HL-60/S4 (cell line): ENCODE results near the gene SRPK3.
"Not testable (repeated sequence)": the region's sequence is repeated elsewhere in the genome, so short reads cannot be mapped to it uniquely, and the experiment has no call there.

Experiments used
- in situ Hi-C: fragments of 300-500 bp; cut with MboI; formaldehyde crosslinking; loops from 2 replicates; pipeline ENCODE4 v1.14.3; 2022; ENCODE audit warnings: low sequenced_read_pairs

Gene SRPK3

GRCh38 chrX:153802513-153803045, 21.7 kb downstream of the SRPK3 start:
- in situ Hi-C loops, result no loop called here

GRCh38 chrX:153803211-153804099, 22.6 kb downstream of the SRPK3 start:
- in situ Hi-C loops, result no loop called here

DNA sequence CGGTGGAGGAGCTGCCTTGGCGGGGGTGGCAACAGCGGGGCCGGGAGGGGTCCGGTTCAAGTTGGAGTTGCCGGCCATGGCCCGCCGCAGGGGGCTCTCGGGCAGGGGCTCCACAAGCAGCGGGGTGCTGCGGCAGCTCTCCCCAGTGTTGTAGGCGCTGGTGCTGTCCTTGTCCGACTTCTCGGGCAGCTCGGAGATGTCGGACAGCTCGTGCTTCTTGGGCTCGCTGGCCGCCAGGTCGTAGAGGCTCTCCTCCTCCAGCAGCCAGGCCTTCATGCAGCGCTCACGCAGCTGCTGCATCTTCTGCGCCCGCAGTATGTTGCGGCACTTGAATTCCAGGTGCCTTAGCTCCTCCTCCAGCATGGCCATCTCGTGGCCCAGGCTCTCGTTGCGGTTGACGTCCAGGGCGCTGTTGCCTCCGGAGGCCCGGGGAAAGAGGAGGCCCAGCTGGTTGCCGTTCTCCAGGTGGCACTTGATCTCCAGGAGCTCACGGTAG, 23.3 kb downstream of the SRPK3 start:
- in situ Hi-C loops, result no loop called here

- in situ Hi-C loops, result no loop called here
These were observed 23.8 kb downstream of the SRPK3 start for GRCh38 chrX:153804621-153805020.

GRCh38 chrX:153805436-153805835, 24.6 kb downstream of the SRPK3 start:
- in situ Hi-C loops, result no loop called here

- in situ Hi-C loops, result no loop called here
These were observed 26.2 kb downstream of the SRPK3 start for GRCh38 chrX:153806999-153807575.

- in situ Hi-C loops, result no loop called here
These were observed 27.1 kb downstream of the SRPK3 start for GRCh38 chrX:153807976-153808375.

DNA sequence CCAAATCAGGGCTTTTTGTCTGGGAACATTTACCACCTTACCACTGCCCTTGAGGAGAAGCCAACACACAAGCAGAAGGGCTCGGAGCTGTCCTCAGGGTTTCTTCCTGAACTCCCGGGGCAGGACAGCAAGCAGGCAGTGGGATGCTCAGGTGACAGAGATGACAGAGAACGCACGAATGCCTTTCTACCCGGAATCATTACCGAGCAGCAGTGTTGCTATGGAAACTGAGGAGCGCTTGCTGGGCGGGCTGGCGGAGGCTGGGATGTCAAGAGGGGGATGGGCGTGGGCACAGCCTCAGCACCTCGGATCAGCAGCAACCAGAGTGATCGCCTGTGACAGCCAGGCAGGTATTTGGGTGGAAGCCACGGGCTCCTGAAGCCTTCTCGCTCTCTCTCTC, 31.4 kb downstream of the SRPK3 start:
- in situ Hi-C loops, result no loop called here

DNA sequence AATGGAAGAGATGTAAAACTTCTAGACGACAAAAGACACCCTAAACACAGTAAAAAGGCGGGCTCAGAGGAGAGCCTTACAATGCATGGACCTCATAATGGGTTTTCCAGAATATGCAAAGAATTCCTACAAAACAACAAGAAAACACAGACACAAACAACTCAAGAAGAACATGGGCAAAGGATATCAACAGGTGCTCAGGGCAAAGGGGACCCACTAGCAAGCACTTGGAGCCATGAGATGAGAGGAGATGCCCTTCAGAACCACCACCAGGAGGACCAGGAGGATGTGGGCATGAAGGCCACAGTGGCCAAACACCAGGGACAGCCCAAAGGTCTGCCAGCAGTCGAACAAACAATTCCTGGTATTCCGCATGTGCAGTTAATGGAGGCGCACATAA, 32.3 kb downstream of the SRPK3 start:
- in situ Hi-C loops, result no loop called here

DNA sequence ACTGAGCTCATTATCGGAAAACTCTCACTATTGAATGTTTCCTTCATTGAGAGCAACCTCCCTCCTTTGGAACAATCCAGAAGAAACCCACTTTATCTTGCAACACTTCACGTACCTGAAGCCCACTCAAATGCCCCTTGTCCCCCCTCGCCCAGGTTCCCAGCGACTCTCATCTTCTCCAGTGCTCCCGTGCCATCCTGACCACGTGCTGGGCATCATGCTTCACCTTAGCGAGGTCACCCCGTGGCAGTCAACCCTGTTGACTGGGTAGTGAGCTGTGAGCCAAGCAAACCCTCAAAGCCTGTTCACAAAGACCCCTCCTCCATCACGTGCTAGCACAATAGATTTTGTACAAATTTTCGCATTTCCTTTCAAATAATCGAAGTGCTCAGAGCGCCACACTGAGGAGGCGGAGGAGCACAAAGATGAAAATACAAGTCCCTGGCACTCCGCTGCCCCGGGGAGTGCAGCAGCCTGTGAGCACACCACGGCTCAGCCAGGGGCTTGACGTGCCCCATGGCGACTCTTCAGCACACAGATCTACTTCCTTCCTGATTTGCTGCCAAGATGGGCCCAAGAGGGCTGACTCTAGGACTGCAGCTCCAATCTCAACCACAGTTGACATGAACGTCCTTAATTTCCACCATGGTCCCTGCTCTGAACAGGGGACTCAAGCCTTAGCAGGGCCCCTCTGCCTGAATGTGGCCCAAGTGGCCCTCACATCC, 33.9 kb downstream of the SRPK3 start:
- in situ Hi-C loops, result no loop called here

DNA sequence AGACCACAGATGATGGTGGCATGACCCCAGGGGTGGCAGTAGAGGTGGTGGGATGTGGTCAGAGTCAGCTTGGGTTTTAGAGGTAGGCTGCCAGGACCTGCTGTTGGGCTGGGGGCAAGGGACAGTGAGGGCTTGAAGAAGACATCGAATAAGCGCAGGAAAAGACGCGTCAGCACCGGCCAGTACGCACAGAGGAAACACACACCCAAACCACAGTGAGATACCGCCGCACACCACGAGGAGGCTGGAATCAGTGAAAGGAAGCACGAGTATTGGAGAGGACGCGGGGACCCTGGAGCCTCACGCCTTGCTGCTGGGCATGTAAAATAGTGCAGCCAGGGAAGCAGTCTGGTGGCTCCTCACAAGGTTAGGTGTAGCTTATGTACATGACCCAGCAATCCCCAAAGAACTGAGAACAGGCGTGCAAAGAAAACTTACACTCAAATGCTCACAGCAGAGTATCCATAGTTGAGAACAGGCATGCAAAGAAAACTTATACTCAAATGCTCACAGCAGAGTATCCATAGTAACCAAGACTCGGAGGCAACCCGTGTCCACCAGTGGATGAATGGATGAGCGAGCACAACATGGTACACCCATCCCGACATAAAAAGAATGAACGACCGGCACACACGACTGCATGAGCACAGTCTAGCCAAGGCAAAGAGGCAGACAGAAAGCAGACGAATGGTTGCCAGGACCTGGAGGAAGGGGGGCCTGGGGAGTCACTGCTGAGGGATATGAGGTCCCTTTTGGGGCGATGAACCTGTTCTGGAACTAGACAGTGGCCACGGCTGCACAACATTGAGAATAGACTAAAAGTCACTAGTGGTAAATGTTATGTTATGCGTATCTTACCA, 36.2 kb downstream of the SRPK3 start:
- in situ Hi-C loops, result no loop called here

GRCh38 chrX:153818064-153818463, 37.2 kb downstream of the SRPK3 start:
- in situ Hi-C loops, result not testable (repeated sequence)

GRCh38 chrX:153818571-153819383, 37.9 kb downstream of the SRPK3 start:
- in situ Hi-C loops, result no loop called here

GRCh38 chrX:153819384-153820040, 38.7 kb downstream of the SRPK3 start:
- in situ Hi-C loops, result no loop called here

- in situ Hi-C loops, result no loop called here
These were observed 39.8 kb downstream of the SRPK3 start for GRCh38 chrX:153820601-153821000.

- in situ Hi-C loops, result no loop called here
These were observed 40.2 kb downstream of the SRPK3 start for GRCh38 chrX:153821066-153821465.

DNA sequence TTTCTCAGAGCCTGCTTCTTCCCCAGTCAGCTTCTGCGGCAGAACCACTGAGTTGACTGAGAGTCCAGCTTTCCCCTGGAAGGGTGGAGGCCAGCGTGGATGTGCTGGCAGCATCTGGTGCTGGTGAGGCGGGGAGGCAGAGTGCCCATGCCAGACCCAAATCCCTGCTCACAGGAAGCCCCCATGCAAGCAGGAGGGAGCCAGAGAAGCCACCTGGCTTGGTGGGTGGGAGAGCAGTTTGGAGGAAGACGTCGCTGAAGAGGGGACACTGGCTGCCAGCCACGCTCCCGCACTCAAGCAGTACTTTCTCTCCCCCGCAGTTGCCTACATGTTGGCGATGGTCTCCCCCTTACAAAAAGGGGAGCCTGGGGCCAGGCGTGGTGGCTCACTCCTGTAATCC, 43.5 kb downstream of the SRPK3 start:
- in situ Hi-C loops, result no loop called here

DNA sequence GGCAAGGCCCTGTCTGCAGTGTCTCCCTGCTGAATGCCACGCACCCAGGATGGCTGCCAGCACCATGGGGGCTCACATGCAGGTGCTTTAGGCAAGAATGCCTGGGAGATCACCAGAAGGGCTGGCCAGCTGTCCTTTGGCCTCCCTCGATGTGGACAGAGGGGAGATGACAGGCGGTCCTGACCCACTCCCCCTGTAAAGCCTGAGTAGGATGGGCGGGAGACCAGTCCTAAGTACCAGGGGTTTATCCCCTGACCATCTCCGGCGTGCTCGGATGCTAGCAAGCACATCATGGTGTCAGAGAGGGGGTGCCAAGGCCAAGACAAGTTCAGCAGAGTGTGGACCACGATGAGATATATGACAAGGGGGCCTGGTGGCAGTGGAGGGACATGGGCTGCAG, 44.2 kb downstream of the SRPK3 start:
- in situ Hi-C loops, result no loop called here

- in situ Hi-C loops, result no loop called here
These were observed 46.2 kb downstream of the SRPK3 start for GRCh38 chrX:153827016-153827415.
